Measurements from ENCODE around the gene NR1H2.
A peak's percentile ranks its signal among the peaks of the same experiment; 100 is the strongest.

NR1H2 gene

GRCh38 chr19:50401605-50402450 lies 25.6 kb downstream of the NR1H2 start:
- no peak for DNase-seq (ENCODE audit: low read depth, low spot score)

GRCh38 chr19:50402544-50403301 lies 26.5 kb downstream of the NR1H2 start:
- DNase-seq (ENCODE audit: low read depth, low spot score): no peak

GRCh38 chr19:50406156-50406820 lies 30.0 kb downstream of the NR1H2 start:
- no peak for DNase-seq (ENCODE audit: low read depth, low spot score)

DNA sequence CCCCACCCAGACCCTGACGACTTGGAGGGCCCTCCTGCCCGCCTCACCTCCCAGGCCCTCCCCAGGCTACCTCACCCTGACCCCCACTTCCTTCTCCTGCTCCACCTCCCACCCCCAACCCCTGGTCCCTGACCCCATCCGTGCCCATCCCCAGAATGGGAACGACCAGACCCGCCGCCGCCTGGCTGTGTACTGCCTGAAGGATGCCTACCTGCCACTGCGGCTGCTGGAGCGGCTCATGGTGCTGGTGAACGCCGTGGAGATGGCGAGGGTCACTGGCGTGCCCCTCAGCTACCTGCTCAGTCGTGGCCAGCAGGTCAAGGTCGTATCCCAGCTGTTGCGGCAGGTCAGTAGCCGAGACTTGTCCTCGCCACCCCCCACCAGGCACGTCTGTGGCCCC lies 30.6 kb downstream of the NR1H2 start:
- DNase-seq (ENCODE audit: low read depth, low spot score): no peak

DNA sequence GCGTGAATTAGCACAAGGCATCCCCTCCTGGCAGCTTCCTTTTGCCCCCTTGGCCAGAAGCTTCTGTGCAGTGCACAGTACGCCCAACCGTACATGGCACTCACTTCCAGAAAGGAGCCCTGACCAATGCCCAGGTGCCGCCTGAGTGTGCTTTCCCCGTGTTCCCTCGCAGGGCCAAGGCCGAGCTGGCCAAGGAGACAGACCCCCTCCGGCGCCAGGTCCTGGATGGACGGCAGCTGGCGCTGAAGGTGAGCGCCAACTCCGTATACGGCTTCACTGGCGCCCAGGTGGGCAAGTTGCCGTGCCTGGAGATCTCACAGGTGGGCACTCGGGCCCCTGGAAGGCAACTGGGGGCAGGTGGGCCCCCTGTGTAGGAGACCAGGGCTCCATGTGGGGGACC lies 33.1 kb downstream of the NR1H2 start:
- DNase-seq (ENCODE audit: low read depth, low spot score): no peak

GRCh38 chr19:50410109-50410508 lies 33.9 kb downstream of the NR1H2 start:
- no peak for DNase-seq (ENCODE audit: low read depth, low spot score)

DNA sequence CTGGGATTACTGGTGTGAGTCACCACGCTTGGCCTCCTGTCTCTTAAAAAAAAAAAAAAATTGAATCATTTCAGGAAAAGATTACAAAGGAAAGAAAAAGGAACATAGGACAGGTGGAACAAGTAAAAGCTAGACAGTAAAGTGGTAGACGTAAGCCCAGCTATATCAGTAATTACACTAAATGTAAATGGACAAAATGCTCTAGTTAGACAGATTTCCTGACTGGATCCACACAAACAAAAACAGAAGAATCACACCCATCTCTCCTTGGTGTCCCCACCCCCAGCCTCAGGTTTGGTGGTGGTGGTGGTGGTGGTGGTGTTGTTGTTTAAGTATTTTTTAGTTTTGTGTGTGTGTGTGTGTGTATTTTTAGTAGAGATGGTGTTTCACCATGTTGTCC lies 36.2 kb downstream of the NR1H2 start:
- DNase-seq (ENCODE audit: low read depth, low spot score): no peak

DNA sequence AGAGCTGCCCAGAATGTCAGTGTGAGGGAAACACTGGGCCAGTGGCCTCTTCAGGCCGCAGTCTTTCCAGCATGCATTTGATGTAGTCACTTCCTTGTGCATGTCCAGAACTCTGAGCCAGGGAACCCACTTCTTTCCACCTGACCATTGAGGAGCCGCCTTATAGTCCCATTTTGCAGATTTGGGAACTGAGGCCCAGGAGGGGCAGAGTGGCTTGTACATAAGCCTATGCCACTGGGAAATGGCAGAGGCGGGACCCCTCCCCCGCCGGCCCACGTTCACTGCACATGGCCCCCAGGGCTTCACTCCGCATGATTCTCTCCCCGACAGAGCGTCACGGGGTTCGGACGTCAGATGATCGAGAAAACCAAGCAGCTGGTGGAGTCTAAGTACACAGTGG lies 36.8 kb downstream of the NR1H2 start:
- DNase-seq (ENCODE audit: low read depth, low spot score): no peak

DNA sequence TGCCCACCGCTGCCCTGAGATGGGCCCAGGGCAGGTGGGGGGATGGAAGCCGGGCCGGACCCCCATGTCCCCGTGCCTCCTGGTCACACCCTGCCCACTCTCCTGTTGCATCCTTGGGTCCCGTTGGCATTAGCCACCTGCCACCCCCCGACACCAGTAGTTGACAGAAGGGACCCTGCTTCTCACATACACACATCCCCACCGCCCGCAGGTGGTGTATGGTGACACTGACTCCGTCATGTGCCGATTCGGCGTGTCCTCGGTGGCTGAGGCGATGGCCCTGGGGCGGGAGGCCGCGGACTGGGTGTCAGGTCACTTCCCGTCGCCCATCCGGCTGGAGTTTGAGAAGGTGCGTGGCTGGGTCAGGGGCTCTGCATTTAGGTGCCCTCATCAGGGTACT lies 37.3 kb downstream of the NR1H2 start:
- no peak for DNase-seq (ENCODE audit: low read depth, low spot score)

DNA sequence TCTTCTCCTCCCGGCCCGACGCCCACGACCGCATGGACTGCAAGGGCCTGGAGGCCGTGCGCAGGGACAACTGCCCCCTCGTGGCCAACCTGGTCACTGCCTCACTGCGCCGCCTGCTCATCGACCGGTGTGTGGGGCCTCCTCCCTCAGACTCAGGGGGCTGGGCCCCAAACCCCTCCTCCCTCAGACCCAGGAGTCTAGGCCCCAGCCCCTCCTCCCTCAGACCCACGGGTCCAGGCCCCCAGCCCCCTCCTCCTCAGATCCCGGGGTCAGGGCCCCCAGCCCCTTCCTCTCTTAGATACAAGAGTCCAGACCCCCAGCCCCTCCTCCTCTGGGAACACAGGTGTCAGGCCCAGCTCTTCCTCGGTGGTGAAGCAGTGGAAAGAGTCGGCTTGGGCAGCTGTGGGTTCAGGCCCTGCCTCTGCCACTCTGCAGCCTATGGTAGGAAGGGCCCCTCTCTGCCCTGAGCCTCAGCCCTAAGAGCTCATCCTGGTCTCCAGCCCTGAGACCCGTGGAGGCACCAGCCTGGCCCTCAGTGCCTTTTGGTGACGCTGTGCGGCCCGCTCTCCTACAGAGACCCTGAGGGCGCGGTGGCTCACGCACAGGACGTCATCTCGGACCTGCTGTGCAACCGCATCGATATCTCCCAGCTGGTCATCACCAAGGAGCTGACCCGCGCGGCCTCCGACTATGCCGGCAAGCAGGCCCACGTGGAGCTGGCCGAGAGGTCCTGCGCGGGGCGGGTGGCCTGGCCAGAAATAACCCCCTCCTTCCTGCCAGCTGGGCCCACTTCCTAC lies 38.8 kb downstream of the NR1H2 start:
- peak; percentile 82 for DNase-seq (ENCODE audit: low read depth, low spot score)

DNA sequence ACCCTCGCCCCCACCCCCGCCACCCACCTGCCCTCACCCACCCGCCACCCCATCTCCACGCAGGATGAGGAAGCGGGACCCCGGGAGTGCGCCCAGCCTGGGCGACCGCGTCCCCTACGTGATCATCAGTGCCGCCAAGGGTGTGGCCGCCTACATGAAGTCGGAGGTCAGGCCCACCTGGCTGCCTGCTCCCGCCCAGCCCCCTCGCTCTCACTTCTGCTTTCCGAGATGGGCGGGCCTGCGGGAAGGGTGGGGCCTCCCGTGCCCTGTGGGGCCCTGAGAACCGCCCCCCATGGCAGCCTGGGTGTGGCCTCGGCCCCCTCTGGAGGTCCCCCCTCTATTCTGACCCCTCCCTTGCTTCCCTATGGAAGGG lies 39.4 kb downstream of the NR1H2 start:
- no peak for DNase-seq (ENCODE audit: low read depth, low spot score)

DNA sequence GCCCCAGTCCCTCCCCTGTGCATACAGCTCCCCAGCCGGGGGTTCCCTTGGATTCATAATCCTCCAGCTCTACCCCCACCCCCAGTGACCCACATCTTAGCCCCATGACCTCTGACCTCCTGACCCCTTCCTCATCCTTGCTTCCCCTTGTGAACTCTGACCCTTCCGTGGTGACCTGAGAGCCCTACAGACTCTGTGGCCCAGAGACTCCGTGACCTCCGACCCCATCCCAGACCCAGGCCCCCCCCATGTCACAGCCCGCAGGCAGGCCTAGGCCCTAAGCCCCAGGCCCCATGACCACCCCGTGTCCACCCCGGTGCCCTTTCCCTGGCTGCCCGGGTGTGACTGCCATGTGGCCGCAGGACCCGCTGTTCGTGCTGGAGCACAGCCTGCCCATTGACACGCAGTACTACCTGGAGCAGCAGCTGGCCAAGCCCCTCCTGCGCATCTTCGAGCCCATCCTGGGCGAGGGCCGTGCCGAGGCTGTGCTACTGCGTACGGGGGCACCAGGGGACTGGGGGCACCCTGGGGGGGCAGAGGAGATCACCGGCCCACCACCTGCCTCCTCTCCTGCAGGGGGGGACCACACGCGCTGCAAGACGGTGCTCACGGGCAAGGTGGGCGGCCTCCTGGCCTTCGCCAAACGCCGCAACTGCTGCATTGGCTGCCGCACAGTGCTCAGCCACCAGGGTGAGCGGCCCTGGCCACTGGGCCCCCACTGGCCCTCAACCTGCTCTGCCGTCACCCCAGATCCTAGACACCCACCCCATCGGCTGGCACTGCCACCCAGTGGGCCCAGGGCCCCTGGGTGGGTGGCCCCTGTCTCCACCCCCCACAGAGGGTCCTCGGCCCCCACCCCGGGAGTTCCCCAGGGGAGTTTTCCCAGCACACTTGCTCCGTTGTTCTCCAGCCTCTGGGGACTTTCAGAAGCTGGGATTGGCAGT lies 40.0 kb downstream of the NR1H2 start:
- no peak for DNase-seq (ENCODE audit: low read depth, low spot score)

- DNase-seq (ENCODE audit: low read depth, low spot score): no peak
Observed at GRCh38 chr19:50417111-50418081, 41.1 kb downstream of the NR1H2 start.

DNA sequence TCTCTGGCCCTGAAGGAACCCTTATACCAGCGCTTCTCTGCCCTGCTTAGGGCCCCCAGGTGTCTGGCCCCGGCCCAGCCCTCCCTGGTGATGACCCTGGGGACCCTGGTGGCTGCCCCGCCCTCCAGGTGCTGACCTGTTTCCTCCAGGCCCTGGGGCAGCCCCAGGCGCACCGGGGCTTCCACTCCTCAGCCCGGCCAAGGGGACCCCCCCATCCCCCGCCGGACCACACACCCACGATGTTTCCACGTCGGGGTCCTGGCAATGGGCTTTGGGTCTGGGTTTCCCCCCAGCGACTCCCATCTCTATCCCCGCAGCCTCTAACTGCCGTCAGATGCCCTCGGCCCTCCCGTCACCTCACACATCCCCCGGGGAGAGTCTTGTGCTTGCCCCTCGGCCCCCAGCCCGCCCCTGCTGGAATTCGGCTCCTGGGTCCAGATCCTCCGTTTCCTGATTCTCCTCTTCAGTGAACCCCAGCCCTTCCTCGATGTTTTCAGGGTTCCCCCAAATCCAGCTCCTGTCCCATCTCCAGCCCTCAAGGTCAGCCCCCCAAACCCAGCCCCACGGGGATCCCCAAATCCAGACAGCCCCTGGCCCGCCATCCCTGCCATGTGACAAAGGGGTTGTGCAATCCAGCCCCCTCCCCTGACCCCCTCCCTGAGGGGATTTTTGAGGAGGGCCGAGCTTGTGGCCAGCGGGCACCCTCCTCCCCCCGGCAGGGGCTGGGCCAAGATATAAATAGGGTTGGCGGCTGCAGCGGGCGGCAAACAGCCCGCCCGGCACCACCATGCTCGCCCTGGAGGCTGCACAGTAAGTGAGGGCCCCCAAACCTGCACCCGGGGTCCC lies 42.1 kb downstream of the NR1H2 start, which contains the start of gene SPIB:
Gene SPIB (plus strand): TSS at position 763 of the 846 bp plus-strand sequence. CDS start 25 bp downstream, at position 788.
- peak; percentile 21 for DNase-seq (ENCODE audit: low read depth, low spot score)

GRCh38 chr19:50419022-50419579 lies 42.8 kb downstream of the NR1H2 start:
- no peak for DNase-seq (ENCODE audit: low read depth, low spot score)

DNA sequence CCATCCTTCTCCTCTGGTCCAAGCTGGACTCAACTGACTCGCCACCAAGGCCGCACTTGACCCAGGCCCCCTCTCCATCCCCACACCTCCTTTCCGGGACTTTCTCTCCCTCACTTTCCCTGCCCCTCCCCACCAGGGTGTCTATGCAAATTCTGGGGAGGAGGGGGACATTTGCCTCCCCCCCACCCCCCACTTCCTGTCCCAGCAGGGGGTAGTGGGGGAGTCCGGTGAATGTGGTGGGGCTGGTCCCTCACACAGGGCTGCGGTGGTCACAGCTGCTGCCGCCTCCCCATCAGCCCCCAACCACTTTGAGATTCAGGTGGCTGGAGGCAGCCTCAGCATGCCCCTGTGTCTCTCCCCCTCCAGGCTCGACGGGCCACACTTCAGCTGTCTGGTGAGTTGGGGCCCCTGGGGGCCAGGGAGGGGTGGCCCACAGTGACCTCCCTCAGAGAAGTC lies 43.4 kb downstream of the NR1H2 start:
- no peak for DNase-seq (ENCODE audit: low read depth, low spot score)

GRCh38 chr19:50420127-50420526 lies 43.9 kb downstream of the NR1H2 start:
- no peak for DNase-seq (ENCODE audit: low read depth, low spot score)

- DNase-seq (ENCODE audit: low read depth, low spot score): no peak
Observed at GRCh38 chr19:50420808-50421207, 44.6 kb downstream of the NR1H2 start.

Measured in astrocyte of the hippocampus (primary cell).